K562 (cell line): Measurements from ENCODE around the gene LAIR2. TPM values are rescaled to one million over a fixed set of nuclear protein-coding genes. Genes with fewer than 3 reads are reported as not detected.

Experiments
- BRF1 ChIP-seq: IDR thresholded peaks from 3 replicates; pipeline ENCODE4 v1.6.1; 2011; ENCODE audit warnings: borderline replicate concordance, mild to moderate bottlenecking; ENCODE audit not compliant: insufficient read length; ENCODE audit errors: extremely low read depth
- CC2D1A ChIP-seq: fragments of 450-650 bp; IDR thresholded peaks from 2 replicates; pipeline ENCODE4 v1.6.1; 2017; ENCODE audit warnings: mild to moderate bottlenecking
- ETV5 ChIP-seq: sonication (generic); formaldehyde crosslinking; IDR thresholded peaks from 2 replicates; pipeline ENCODE4 v1.4.0; 2020; ENCODE audit warnings: low read depth, mild to moderate bottlenecking, missing genetic modification reagents
- HIVEP1 ChIP-seq: fragments of 250-450 bp; sonication (Bioruptor Pico); IDR thresholded peaks from 2 replicates; pipeline ENCODE4 v1.4.0; 2020; ENCODE audit warnings: mild to moderate bottlenecking
- KDM1A ChIP-seq, 2 experiments: fragments of 450-650 bp; IDR thresholded peaks; 2 replicates each; pipeline ENCODE4 v1.6.1; 2016; ENCODE audit warnings: mild to moderate bottlenecking in 2 of 2
- NR3C1 ChIP-seq: sonication (generic); formaldehyde crosslinking; IDR thresholded peaks from 2 replicates; pipeline ENCODE4 v1.8.1; 2022; ENCODE audit warnings: missing genetic modification reagents
- OTX1 ChIP-seq: fragments of 450-650 bp; formaldehyde crosslinking; IDR thresholded peaks from 2 replicates; pipeline ENCODE4 v1.4.0; 2022; ENCODE audit warnings: mild to moderate bottlenecking
- SUPT5H ChIP-seq: fragments of 450-650 bp; IDR thresholded peaks from 2 replicates; pipeline ENCODE4 v1.6.1; 2016
- TCFL5 ChIP-seq: fragments of 250-450 bp; sonication (Bioruptor Pico); conservative IDR thresholded peaks from 2 replicates; pipeline ENCODE4 v1.6.1; 2021; ENCODE audit warnings: mild to moderate bottlenecking, moderate library complexity, matching md5 sums
- TGIF2 ChIP-seq: sonication (generic); formaldehyde crosslinking; IDR thresholded peaks from 2 replicates; pipeline ENCODE4 v1.8.1; 2022; ENCODE audit warnings: mild to moderate bottlenecking, missing genetic modification reagents, moderate library complexity
- TRIM28 ChIP-seq: fragments of 450-650 bp; IDR thresholded peaks from 2 replicates; pipeline ENCODE4 v1.6.1; 2017
- TSC22D4 ChIP-seq: fragments of 450-650 bp; IDR thresholded peaks from 2 replicates; pipeline ENCODE4 v1.6.1; 2016; ENCODE audit warnings: missing genetic modification characterization, missing biosample characterization, control low read depth
- ZNF212 ChIP-seq: fragments of 450-650 bp; formaldehyde crosslinking; IDR thresholded peaks from 2 replicates; pipeline ENCODE4 v1.4.0; 2020; ENCODE audit warnings: mild to moderate bottlenecking
- ZNF324 ChIP-seq: fragments of 250-450 bp; sonication (Bioruptor Pico); IDR thresholded peaks from 2 replicates; pipeline ENCODE4 v1.4.0; 2020; ENCODE audit warnings: mild to moderate bottlenecking
- polyA plus RNA-seq, 8 experiments: library from polyadenylated mRNA; depleted of rRNA in 4 of 8; stranded (reverse) in 5 of 8; unstranded in 3 of 8; fragments of >200 nt; fragmentation: Nextera tagmentation in 2 of 8; fragmentation: Illumina TruSeq in 1 of 8; extraction: Ambion mirVana in 2 of 8; extraction: Trizol in 1 of 8; gene quantifications; 2 replicates each; pipeline versions ENCODE4 v1.2.1 to v1.2.3, GENCODE V29; 2011 to 2014; ENCODE audit warnings: inconsistent platforms in 1 of 8, missing spikeins in 1 of 8
- total RNA-seq, 7 experiments: library from RNA; depleted of rRNA in 6 of 7; stranded (reverse); fragments of >200 nt in 6 of 7; fragmentation: Illumina TruSeq in 2 of 7; extraction: Trizol in 2 of 7; gene quantifications; 2 replicates each; pipeline versions ENCODE4 v1.2.1 to v1.2.3, GENCODE V29; 2011 to 2021; ENCODE audit warnings: low replicate concordance in 1 of 7
- TF ChIP-seq, protein P1 (sequence below): fragments of 250-450 bp; sonication (Bioruptor Pico); IDR thresholded peaks from 2 replicates; pipeline ENCODE4 v1.4.0; 2020; ENCODE audit warnings: borderline replicate concordance
- TF ChIP-seq, protein P2 (sequence below): fragments of 250-450 bp; sonication (Bioruptor Pico); IDR thresholded peaks from 2 replicates; pipeline ENCODE4 v1.9.0; 2021; ENCODE audit warnings: mild to moderate bottlenecking
- TF ChIP-seq, protein P3 (sequence below), 2 experiments: fragments of 450-650 bp; IDR thresholded peaks; 2 replicates each; pipeline ENCODE4 v1.6.1; 2016
- TF ChIP-seq, protein P4 (sequence below): fragments of 450-650 bp; IDR thresholded peaks from 2 replicates; pipeline ENCODE4 v1.6.1; 2016
- TF ChIP-seq, protein P5 (sequence below): sonication (generic); formaldehyde crosslinking; IDR thresholded peaks from 2 replicates; pipeline ENCODE4 v1.8.1; 2023; ENCODE audit warnings: missing genetic modification reagents, mild to moderate bottlenecking, borderline replicate concordance
- TF ChIP-seq, protein P6 (sequence below): sonication (generic); formaldehyde crosslinking; IDR thresholded peaks from 2 replicates; pipeline ENCODE4 v1.8.0; 2022; ENCODE audit warnings: mild to moderate bottlenecking, missing genetic modification reagents

Gene LAIR2
- total and polyA plus RNA-seq, 9 of the 15 experiments (the other 6 are each of a cell fraction or from before 2014, with no cell fraction given) = not detected

DNA sequence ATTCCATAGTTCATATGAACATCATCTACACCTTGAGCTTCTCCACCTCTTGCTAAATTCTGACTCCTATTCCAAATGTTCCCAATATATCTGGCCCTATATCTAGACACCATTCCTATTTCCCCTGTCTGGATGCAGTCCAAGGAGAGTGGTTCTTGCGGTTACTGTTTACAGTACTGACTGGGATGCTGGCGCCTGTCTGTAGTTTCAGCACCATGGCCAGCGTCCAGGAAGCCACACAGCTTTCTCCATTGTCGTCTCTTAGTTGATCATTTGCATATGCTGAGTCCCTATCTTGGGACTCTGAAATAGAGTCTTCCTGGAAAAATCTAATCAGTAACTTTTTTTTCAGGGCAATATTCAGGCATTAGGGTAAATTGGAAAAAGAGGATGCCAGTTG is 14.9 kb downstream of the LAIR2 start (continued):
- TF ChIP-seq, protein P1, sequence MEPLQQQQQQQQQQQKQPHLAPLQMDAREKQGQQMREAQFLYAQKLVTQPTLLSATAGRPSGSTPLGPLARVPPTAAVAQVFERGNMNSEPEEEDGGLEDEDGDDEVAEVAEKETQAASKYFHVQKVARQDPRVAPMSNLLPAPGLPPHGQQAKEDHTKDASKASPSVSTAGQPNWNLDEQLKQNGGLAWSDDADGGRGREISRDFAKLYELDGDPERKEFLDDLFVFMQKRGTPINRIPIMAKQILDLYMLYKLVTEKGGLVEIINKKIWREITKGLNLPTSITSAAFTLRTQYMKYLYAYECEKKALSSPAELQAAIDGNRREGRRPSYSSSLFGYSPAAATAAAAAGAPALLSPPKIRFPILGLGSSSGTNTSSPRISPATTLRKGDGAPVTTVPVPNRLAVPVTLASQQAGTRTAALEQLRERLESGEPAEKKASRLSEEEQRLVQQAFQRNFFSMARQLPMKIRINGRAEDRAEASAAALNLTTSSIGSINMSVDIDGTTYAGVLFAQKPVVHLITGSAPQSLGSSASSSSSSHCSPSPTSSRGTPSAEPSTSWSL (CRISPR knock-in tag) = no peak
- TF ChIP-seq BRF1 = no peak
- TF ChIP-seq, protein P2, sequence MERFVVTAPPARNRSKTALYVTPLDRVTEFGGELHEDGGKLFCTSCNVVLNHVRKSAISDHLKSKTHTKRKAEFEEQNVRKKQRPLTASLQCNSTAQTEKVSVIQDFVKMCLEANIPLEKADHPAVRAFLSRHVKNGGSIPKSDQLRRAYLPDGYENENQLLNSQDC (CRISPR knock-in tag) = no peak
- TF ChIP-seq, protein P3, sequence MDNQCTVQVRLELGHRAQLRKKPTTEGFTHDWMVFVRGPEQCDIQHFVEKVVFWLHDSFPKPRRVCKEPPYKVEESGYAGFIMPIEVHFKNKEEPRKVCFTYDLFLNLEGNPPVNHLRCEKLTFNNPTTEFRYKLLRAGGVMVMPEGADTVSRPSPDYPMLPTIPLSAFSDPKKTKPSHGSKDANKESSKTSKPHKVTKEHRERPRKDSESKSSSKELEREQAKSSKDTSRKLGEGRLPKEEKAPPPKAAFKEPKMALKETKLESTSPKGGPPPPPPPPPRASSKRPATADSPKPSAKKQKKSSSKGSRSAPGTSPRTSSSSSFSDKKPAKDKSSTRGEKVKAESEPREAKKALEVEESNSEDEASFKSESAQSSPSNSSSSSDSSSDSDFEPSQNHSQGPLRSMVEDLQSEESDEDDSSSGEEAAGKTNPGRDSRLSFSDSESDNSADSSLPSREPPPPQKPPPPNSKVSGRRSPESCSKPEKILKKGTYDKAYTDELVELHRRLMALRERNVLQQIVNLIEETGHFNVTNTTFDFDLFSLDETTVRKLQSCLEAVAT (IDR thresholded peaks at IDR 0.05) = peak in 1 of 2 experiments; percentile 77; a peak in 2 of 4 replicates
- TF ChIP-seq KDM1A (IDR thresholded peaks at IDR 0.05) = no peak
- no peak for TF ChIP-seq TCFL5 (CRISPR knock-in tag)
- TF ChIP-seq, protein P4, sequence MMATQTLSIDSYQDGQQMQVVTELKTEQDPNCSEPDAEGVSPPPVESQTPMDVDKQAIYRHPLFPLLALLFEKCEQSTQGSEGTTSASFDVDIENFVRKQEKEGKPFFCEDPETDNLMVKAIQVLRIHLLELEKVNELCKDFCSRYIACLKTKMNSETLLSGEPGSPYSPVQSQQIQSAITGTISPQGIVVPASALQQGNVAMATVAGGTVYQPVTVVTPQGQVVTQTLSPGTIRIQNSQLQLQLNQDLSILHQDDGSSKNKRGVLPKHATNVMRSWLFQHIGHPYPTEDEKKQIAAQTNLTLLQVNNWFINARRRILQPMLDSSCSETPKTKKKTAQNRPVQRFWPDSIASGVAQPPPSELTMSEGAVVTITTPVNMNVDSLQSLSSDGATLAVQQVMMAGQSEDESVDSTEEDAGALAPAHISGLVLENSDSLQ = no peak
- no peak for TF ChIP-seq TGIF2 (CRISPR knock-in tag)
- TF ChIP-seq ZNF324 (CRISPR knock-in tag) = no peak
- no peak for TF ChIP-seq ZNF212
- no peak for TF ChIP-seq ETV5 (CRISPR knock-in tag)
- TF ChIP-seq TSC22D4 (tag) = no peak
- no peak for TF ChIP-seq TRIM28
- TF ChIP-seq, protein P5, sequence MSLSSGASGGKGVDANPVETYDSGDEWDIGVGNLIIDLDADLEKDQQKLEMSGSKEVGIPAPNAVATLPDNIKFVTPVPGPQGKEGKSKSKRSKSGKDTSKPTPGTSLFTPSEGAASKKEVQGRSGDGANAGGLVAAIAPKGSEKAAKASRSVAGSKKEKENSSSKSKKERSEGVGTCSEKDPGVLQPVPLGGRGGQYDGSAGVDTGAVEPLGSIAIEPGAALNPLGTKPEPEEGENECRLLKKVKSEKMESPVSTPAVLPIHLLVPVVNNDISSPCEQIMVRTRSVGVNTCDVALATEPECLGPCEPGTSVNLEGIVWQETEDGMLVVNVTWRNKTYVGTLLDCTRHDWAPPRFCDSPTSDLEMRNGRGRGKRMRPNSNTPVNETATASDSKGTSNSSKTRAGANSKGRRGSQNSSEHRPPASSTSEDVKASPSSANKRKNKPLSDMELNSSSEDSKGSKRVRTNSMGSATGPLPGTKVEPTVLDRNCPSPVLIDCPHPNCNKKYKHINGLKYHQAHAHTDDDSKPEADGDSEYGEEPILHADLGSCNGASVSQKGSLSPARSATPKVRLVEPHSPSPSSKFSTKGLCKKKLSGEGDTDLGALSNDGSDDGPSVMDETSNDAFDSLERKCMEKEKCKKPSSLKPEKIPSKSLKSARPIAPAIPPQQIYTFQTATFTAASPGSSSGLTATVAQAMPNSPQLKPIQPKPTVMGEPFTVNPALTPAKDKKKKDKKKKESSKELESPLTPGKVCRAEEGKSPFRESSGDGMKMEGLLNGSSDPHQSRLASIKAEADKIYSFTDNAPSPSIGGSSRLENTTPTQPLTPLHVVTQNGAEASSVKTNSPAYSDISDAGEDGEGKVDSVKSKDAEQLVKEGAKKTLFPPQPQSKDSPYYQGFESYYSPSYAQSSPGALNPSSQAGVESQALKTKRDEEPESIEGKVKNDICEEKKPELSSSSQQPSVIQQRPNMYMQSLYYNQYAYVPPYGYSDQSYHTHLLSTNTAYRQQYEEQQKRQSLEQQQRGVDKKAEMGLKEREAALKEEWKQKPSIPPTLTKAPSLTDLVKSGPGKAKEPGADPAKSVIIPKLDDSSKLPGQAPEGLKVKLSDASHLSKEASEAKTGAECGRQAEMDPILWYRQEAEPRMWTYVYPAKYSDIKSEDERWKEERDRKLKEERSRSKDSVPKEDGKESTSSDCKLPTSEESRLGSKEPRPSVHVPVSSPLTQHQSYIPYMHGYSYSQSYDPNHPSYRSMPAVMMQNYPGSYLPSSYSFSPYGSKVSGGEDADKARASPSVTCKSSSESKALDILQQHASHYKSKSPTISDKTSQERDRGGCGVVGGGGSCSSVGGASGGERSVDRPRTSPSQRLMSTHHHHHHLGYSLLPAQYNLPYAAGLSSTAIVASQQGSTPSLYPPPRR = no peak
- no peak for TF ChIP-seq OTX1 (CRISPR knock-in tag)
- TF ChIP-seq HIVEP1 = no peak
- no peak for TF ChIP-seq SUPT5H
- TF ChIP-seq NR3C1 (CRISPR knock-in tag) = no peak
- TF ChIP-seq CC2D1A = no peak
- TF ChIP-seq, protein P6, sequence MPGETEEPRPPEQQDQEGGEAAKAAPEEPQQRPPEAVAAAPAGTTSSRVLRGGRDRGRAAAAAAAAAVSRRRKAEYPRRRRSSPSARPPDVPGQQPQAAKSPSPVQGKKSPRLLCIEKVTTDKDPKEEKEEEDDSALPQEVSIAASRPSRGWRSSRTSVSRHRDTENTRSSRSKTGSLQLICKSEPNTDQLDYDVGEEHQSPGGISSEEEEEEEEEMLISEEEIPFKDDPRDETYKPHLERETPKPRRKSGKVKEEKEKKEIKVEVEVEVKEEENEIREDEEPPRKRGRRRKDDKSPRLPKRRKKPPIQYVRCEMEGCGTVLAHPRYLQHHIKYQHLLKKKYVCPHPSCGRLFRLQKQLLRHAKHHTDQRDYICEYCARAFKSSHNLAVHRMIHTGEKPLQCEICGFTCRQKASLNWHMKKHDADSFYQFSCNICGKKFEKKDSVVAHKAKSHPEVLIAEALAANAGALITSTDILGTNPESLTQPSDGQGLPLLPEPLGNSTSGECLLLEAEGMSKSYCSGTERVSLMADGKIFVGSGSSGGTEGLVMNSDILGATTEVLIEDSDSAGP (CRISPR knock-in tag) = no peak
